HEK293 (cell line): ENCODE data around the gene XPNPEP2.

Experiments used
- CTCF ChIA-PET: fragments of 350-600 bp; formaldehyde crosslinking; extraction: SDS; loops from one replicate; lab custom pipeline; 2021; ENCODE audit warnings: antibody characterized with exemption; lab: Yijun Ruan, JAX
- POLR2A ChIA-PET: fragments of 300-600 bp; formaldehyde crosslinking; extraction: SDS; loops from one replicate; lab custom pipeline; 2020; ENCODE audit warnings: antibody characterized with exemption, inconsistent platforms; lab: Yijun Ruan, JAX
- H3K27ac ChIP-seq: fragments of 200-500 bp; sonication (Bioruptor generic); 2 replicates; pipeline ENCODE4 v1.5.1; 2014; ENCODE audit warnings: low read depth, low read length, control low read depth, inconsistent platforms; ENCODE audit errors: extremely low read depth
- H3K36me3 ChIP-seq, 2 experiments: fragments of 200-500 bp in 1 of 2; sonication (Bioruptor generic) in 1 of 2; 1 replicate in 1 of 2; 2 replicates in 1 of 2; pipeline ENCODE4 v1.5.1; 2014 to 2017; ENCODE audit warnings: inconsistent platforms in 2 of 2, low read length in 2 of 2; ENCODE audit not compliant: control insufficient read depth in 2 of 2, insufficient read depth in 1 of 2
- H3K4me1 ChIP-seq: fragments of 200-500 bp; sonication (Bioruptor generic); 2 replicates; pipeline ENCODE4 v1.5.1; 2014; ENCODE audit warnings: mild to moderate bottlenecking, low read length, inconsistent platforms; ENCODE audit not compliant: control insufficient read depth, insufficient read depth
- H3K4me3 ChIP-seq: 2 replicates; pipeline ENCODE4 v1.5.1; 2011; ENCODE audit warnings: low read depth, mild to moderate bottlenecking, control low read depth, low read length, moderate library complexity
- H3K9me3 ChIP-seq: fragments of 200-500 bp; sonication (Bioruptor generic); 2 replicates; pipeline ENCODE4 v1.5.1; 2014; ENCODE audit warnings: low read depth, low read length, inconsistent platforms; ENCODE audit not compliant: control insufficient read depth, insufficient read depth
- ATF2 ChIP-seq: fragments of 450-650 bp; formaldehyde crosslinking; IDR thresholded peaks from 2 replicates; pipeline ENCODE4 v1.5.1; 2016; ENCODE audit warnings: missing biosample characterization, missing genetic modification characterization, low read depth
- PRDM1 ChIP-seq: fragments of 450-650 bp; formaldehyde crosslinking; IDR thresholded peaks from 2 replicates; pipeline ENCODE4; 2016; ENCODE audit warnings: missing biosample characterization, missing genetic modification characterization
- TSHZ1 ChIP-seq: fragments of 450-650 bp; formaldehyde crosslinking; IDR thresholded peaks from 2 replicates; pipeline ENCODE4 v1.5.1; 2016; ENCODE audit warnings: missing biosample characterization, missing genetic modification characterization, borderline replicate concordance
- ZNF112 ChIP-seq: fragments of 450-650 bp; formaldehyde crosslinking; IDR thresholded peaks from 2 replicates; pipeline ENCODE4 v1.5.0; 2017; ENCODE audit warnings: missing biosample characterization, missing genetic modification characterization
- ZNF132 ChIP-seq: fragments of 450-650 bp; formaldehyde crosslinking; IDR thresholded peaks from 2 replicates; pipeline ENCODE4 v1.5.1; 2017; ENCODE audit warnings: missing biosample characterization, missing genetic modification characterization, borderline replicate concordance
- ZNF513 ChIP-seq: fragments of 450-650 bp; IDR thresholded peaks from 2 replicates; pipeline ENCODE4 v1.5.1; 2018; ENCODE audit warnings: missing biosample characterization, missing genetic modification characterization
- ZNF521 ChIP-seq: fragments of 450-650 bp; formaldehyde crosslinking; IDR thresholded peaks from 2 replicates; pipeline ENCODE4 v1.5.1; 2017; ENCODE audit warnings: missing biosample characterization, mild to moderate bottlenecking, missing genetic modification characterization
- ZNF561 ChIP-seq: fragments of 450-650 bp; IDR thresholded peaks from 2 replicates; pipeline ENCODE4 v1.5.1; 2018; ENCODE audit warnings: missing biosample characterization, missing genetic modification characterization, borderline replicate concordance
- ZNF843 ChIP-seq: fragments of 450-650 bp; formaldehyde crosslinking; IDR thresholded peaks from 2 replicates; pipeline ENCODE4 v1.5.1; 2016; ENCODE audit warnings: missing biosample characterization, missing genetic modification characterization
- ZXDB ChIP-seq: fragments of 450-650 bp; formaldehyde crosslinking; IDR thresholded peaks from 2 replicates; pipeline ENCODE4 v1.5.1; 2016; ENCODE audit warnings: missing biosample characterization, missing genetic modification characterization
- TF ChIP-seq, protein P1 (sequence below): fragments of 450-650 bp; formaldehyde crosslinking; IDR thresholded peaks from 2 replicates; pipeline ENCODE4 v1.5.1; 2016; ENCODE audit warnings: missing biosample characterization, missing genetic modification characterization

XPNPEP2 gene

GRCh38 chrX:129768586-129769466, 30.0 kb downstream of the XPNPEP2 start:
- Histone ChIP-seq H3K4me3 (no peak overlapping the region), H3K36me3 (no peaks in the 10 kb centered on the region), H3K9me3 (no peaks in the 10 kb centered on the region), H3K27ac (no peak overlapping the region), H3K4me1 (no peaks in the 10 kb centered on the region)
- POLR2A ChIA-PET: no interaction called here
- TF ChIP-seq, protein P1, sequence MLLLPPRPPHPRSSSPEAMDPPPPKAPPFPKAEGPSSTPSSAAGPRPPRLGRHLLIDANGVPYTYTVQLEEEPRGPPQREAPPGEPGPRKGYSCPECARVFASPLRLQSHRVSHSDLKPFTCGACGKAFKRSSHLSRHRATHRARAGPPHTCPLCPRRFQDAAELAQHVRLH (tag by site-specific recombination): no peak
- TF ChIP-seq ZNF561: no peak
- TF ChIP-seq ZNF132: no peak
- no peak for TF ChIP-seq ZXDB (tag by site-specific recombination)
- no peak for TF ChIP-seq ZNF112
- CTCF ChIA-PET: interaction anchor here (0.7 kb wide), 1 partner anchor 165 kb away, joined by 3 read pairs; no protein-coding TSS in a partner anchor

- H3K36me3 ChIP-seq: no peaks in the 10 kb centered on the region
- TF ChIP-seq ZNF843 (tag by site-specific recombination): no peak
- TF ChIP-seq ZNF513 (tag by site-specific recombination): peak; percentile 84
- H3K9me3 ChIP-seq: no peaks in the 10 kb centered on the region
- H3K27ac ChIP-seq: no peak overlapping the region
- H3K4me3 ChIP-seq: no peak overlapping the region
- no peaks in the 10 kb centered on the region for H3K4me1 ChIP-seq
- ChIA-PET CTCF (no interaction called here), POLR2A (no interaction called here)
Observed at GRCh38 chrX:129769467-129770154, 30.8 kb downstream of the XPNPEP2 start.

DNA sequence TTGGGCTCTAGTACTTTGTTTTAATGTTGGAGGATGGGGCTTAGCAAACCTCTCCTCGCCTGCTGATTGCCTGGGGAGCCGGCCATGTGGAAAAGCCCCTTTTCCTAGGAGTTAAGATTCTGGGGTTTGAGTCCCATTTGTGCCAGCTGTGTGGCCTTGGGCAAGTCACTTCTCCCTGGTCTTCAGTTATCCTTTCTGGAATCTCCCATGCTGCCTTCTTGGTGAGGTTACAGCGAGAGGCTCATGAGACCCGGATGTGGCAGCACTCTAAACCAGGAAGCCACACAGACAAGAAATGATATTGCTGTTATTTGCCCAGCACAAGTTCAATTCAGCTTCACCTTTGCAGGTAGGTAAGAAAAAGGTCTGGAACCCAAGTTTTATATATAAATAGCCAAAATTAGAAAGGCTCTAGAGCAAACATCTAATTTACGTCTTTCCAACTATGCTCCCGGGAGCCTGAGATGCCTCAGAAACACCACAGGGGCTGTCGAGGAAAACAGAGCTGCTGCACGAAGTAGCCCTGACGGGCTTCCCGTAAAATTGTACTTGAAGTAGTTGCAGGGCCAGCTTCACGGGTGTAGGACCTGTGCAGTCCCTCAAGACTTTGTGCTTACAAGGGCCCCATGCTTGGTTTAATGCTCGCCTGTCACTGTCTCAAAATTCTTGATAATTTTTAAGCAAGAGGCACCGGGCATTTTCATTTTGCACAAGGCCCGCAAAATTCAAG, 32.7 kb downstream of the XPNPEP2 start:
- no peaks in the 10 kb centered on the region for H3K9me3 ChIP-seq
- H3K27ac ChIP-seq: no peak overlapping the region
- H3K4me1 ChIP-seq: no peaks in the 10 kb centered on the region
- no peak overlapping the region for H3K4me3 ChIP-seq
- ChIA-PET CTCF (interaction anchor here (1.5 kb wide), 1 partner anchor 45 kb away, joined by 3 read pairs; no protein-coding TSS in a partner anchor), POLR2A (no interaction called here)
- no peaks in the 10 kb centered on the region for H3K36me3 ChIP-seq
- TF ChIP-seq PRDM1: no peak
- TF ChIP-seq ZNF521 (tag by site-specific recombination): no peak
- no peak for TF ChIP-seq ATF2 (tag by site-specific recombination)
- TF ChIP-seq TSHZ1: no peak
